HS-5 (cell line): ENCODE results near the gene ABHD16A.

ENCODE experiments used
- DNase-seq: peaks from one replicate; pipeline ENCODE4 v3.0.0-alpha.2; 2012; ENCODE audit warnings: low read depth

The ABHD16A gene

DNA sequence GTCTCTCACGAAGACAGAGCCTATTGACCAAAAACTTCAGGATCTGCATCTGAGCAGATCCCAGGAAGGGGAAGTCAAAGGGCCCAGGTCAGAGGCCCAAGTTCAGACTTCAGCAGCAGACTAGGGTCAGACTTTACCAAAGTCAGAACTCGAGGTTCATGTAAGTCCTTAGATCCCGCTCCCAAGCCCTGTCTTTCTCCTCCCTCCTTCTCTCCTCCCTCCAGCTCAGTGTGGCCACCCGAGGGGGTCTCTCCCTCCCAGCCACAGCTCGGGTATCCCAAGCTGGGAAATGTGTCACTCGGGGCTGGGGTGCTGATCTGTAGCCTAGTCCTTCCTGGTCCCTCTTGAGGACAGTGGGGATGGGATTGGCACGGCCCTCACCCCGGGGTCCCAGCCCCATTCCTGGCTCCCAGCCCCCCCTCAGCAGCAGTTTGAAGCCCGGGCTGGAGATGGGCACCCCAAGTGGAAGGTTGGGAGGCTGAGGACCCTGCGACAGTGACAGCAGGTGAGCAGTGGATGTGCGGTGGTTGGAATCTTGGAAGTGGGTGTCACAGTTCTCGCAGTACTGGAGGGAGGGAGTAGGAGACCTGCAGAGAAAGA is 40.9 kb downstream of the ABHD16A start:
- no peak for DNase-seq

DNA sequence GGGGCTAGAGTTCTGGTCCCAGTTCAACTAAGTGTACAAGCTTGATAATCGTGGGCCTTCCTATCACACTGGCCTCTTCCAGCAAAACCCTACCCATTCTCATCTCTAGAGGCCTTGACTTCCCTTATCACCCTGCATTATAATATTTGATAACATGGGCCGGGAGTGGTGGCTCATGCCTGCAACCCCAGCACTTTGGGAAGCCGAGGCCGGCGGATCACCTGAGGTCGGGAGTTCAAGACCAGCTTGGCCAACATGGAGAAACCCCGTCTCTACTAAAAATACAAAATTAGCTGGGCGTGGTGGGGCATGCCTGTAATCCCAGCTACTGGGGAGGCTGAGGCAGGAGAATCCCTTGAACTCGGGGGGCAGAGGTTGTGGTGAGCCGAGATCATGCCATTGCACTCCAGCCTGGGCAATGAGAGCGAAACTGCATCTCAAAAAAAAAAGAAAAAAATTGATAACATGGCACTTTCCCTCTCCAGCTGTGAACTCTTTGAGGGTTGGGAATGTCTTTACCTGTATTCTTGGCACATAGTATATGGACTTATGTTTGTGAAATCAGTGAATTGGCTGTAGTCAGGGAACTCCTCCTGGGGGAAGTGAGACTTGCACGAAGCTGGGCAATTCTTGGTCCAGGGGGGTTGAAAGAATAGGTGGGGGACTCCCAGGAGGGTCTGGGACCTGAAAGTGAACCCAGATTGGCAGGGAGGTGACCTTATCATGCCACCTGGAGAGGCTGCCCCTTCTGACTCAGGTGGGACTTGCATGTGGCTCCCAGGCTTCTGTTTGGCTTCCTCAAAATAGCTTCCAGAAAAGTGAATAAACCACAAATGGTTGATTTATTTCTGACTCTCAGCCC is 41.6 kb downstream of the ABHD16A start:
- DNase-seq: no peak

- DNase-seq: no peak
Measured at GRCh38 chr6:31660381-31661261, 42.5 kb downstream of the ABHD16A start, which contains the start of gene C6orf47. Gene C6orf47 (minus strand): TSS chr6:31660778. CDS start chr6:31659947, 831 bp downstream.

DNA sequence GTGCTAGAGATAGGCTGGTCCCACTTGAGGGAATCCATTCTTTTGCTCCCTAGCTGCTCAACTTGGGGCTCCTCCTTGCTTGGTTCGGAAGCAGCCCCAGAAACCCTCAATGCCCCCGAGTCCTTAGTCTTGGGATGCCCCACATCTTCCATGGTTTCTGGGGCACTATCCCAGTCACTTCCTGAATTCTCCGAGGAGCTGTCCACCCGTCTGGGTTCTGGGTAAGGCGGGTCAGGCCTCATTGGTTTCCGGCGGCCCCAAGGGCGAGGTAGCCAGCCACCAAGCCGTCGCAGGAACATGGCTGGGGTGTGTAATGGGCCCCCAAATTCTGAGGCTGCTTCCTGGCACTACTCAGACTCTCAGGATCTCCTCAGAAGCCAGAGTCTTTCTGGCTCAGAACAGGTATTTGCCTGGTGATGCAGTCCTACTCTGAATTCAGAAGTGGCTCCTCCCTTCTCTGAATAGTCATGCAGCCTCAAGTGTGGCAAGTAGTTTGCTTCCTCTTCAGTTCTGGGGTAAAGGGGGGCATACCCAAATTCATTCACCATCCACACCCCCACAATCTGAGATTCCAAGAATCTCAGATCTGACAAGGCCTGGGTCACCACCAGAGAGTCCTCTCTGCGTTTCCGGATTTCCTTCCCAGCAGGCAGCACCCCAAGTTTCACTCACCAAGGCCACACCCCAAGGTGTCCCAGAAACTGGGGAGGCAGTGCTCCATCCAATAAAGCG is 43.3 kb downstream of the ABHD16A start:
- DNase-seq: no peak

GRCh38 chr6:31658983-31659648 is 44.0 kb downstream of the ABHD16A start:
- DNase-seq: no peak

DNA sequence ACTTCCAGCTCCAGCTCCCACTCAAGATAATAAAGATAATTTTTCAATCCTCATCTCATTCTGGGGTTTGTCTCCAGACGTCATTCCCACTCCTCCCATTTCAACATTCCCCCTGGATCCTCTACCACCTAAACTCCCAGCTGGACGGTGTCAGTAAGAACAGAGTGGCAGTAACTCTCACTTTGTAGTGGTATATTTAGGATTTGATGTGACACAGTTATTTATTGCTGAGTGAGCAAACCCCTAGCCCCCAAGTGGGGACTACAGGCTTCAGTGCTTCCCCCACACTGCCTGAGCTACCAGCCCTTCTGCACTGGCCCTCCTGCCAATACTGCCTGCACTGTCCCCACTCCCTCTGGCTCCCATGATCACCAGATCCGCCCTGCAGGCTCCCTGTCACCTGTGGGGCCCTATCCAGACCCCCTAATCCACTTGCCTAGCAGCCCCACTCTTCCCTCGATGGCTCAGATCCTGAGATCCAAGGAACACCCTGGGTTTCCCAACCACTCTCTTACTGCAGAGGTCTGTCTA is 44.9 kb downstream of the ABHD16A start:
- DNase-seq: no peak

DNA sequence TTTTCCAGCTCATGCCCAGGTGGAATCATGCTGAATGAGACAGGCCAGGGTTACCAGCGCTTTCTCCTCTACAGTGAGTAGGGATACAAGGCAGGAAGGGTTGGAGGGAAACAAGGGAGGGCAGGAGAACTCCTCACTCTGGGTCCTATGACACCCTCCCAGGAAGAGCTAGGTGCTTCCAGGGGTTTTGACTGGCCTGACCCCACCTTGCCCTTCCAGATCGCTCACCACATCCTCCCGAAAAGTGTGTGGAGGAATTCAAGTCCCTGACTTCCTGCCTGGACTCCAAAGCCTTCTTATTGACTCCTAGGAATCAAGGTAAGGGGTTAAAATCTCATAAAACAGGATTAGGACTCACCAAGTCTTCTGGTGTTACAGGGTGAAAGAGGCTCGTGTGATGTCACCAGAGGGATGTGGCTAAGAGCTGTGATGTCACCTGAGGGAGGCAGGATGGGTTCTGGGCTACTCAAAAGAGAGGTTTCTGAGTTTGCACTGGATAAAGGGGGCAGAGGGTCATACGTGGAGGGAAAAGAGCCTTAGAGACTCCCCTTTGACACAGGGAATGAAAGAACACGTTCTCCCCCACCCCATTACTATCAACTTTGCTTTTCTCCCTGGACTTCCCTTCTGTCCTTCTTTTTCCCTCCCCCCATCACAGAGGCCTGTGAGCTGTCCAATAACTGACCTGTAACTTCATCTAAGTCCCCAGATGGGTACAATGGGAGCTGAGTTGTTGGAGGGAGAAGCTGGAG is 45.5 kb downstream of the ABHD16A start:
- no peak for DNase-seq

DNA sequence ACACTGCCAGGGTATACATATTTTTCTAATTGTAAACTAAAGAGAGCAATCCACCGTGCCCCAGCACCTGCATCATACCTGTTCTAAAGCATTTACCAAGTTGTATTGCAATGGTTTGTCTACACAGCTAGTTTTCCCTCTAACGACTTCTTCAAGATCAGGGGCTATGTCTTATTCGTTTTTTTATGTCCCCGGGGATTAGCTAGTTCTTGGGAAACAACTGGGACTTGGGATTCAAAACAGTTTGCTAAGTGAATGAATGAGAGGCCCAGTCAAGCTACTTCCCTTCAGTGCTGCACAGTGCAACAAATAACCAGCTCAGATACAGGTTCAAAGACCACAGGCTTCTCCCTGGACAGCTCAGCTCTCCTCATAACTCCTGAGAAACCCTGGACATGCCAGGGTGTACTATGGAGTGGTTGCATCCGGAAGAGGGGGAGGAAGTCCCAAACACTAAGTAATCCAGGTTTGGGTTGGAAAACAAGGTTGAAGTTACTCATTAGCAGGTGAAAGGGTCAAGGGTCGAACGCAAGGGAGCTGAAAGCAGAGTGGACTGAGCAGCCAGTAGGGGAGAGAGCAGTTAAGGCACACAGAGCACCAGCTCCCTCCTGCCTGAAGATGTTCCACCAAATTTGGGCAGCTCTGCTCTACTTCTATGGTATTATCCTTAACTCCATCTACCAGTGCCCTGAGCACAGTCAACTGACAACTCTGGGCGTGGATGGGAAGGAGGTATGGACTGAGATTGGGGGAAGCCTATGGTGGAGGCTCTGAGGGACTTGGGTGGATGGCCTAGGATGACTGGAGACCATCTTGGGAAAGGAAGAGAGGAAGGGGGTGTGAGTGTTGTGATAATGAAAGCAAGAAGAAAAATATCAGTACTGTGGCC is 47.5 kb downstream of the ABHD16A start, which contains the start of gene APOM:
TSS of gene APOM (plus strand) at position 546 of the 889 bp plus-strand sequence. CDS start at position 619, 73 bp downstream.
- no peak for DNase-seq

GRCh38 chr6:31654574-31655348 is 48.4 kb downstream of the ABHD16A start:
- DNase-seq: no peak

GRCh38 chr6:31652925-31653724 is 50.0 kb downstream of the ABHD16A start:
- no peak for DNase-seq

DNA sequence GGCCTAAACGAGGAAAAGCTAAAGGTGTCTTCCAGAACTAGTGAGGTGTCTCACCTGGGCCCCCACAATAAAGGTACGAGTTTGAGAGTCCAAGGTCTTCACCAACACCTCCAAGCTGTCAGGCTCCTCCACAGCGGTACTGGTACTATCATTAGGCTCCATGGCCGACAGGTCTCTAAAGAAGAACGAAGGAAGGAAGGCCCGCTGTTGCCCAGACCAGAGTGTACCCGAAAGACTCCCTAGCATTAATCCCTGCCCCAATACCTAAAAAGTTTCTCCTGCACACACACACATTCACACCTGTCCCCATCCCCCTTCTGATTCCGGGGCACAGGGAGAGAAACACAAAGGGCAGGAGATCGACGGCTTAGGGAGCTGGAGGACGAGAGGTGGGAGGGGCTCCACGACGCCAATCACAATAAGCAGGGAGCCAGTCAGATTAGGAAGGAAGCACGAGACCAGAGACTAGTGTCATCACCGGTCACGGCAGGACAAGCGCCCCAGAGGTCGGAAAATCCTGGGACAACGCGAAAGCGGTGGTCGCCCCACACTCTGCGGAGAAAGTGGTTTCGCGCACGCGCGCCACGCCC is 51.4 kb downstream of the ABHD16A start:
- no peak for DNase-seq

GRCh38 chr6:31645325-31645724 is 57.8 kb downstream of the ABHD16A start:
- DNase-seq: no peak

DNA sequence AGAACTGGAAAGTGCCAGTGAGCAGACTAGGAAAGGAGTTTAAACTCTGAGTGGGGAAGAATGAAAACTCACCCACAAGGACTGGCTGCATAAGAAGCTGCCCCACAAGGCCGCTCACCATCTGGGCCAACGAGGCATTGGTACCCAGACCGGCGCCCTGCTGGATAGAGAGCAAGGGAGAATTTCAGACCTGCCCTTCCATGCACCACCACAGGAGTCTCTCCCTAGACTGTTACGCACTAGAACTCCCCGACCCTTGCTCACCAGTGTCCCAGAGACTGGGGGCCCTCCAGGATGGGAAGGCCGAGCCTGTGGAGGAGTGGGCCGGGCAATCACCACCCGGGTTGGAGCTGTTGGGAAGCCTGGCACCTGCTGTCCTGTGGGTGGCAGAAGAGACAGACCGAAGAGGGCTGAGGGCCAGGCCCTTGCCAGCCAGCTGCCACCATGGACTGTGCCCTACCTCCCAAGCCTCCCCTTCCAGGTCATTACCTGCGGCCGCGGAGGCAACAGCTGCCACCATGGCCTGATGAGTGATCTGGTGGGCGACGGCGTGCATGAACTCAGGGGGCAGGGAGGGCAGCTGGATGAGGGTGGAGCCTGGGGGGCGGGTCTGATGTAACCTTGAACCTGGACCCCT is 59.2 kb downstream of the ABHD16A start:
- DNase-seq: no peak

GRCh38 chr6:31642798-31643570 is 60.1 kb downstream of the ABHD16A start:
- no peak for DNase-seq

GRCh38 chr6:31641370-31641769 is 61.8 kb downstream of the ABHD16A start:
- DNase-seq: no peak

DNA sequence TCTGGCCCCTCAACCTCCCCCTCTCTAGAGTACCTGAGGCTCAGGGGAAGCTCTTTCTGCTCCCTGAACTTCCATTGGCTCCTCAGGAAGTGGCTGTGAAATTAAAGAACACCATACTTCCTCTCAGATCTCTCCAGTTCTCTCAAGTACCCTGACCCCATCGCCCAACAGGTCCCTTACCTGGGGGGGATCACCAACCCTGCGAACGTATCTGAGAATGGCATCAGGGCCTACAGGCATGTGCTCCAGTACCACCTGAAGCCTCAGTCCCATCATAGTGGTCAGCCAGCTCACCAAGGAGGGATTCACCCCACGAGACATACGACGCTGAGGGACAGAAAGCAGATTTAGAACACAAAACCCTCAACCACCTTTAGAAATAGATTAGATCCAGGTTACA is 62.5 kb downstream of the ABHD16A start:
- DNase-seq: no peak
